ENCODE data around the gene ATAT1. TPM values are rescaled to one million over a fixed set of nuclear protein-coding genes. Genes with fewer than 3 reads are reported as not detected.
"Not testable (repeated sequence)": the region's sequence is repeated elsewhere in the genome, so short reads cannot be mapped to it uniquely, and the experiment has no call there.

ATAT1 gene
- total and polyA plus RNA-seq, 2 of the 4 experiments (the other 2 are of a cell fraction): 5.6 to 15.5 TPM

GRCh38 chr6:30657922-30658321 is 31.2 kb downstream of the ATAT1 start:
- H4K91ac ChIP-seq (ENCODE audit: insufficient read depth, low read depth, low read length); H3K27ac ChIP-seq (ENCODE audit: insufficient read depth, low read length); H3K14ac ChIP-seq (replicated peaks; ENCODE audit: low read depth, low read length); H3K9me3 ChIP-seq (ENCODE audit: control insufficient read depth, insufficient read depth, low read length); H2AFZ ChIP-seq (replicated peaks; ENCODE audit: low read length, poor library complexity); in situ Hi-C loops (cut with MboI; ENCODE audit: low sequenced_read_pairs); H2BK5ac ChIP-seq (ENCODE audit: low read depth, low read length, poor library complexity, severe bottlenecking); H2AK9ac ChIP-seq (replicated peaks; ENCODE audit: low read depth, low read length, poor library complexity); H4K20me1 ChIP-seq (ENCODE audit: insufficient read depth, low read length); H3K4me2 ChIP-seq (ENCODE audit: low read depth, low read length); H2BK20ac ChIP-seq (ENCODE audit: low read depth, low read length); intact Hi-C loops (cut with micrococcal nuclease); H3K27me3 ChIP-seq (ENCODE audit: control insufficient read depth, insufficient read depth, low read length); H3K4me1 ChIP-seq (ENCODE audit: control insufficient read depth, insufficient read depth, low read length); CTCF ChIA-PET; H2BK15ac ChIP-seq (ENCODE audit: low read depth, low read length); H4K5ac ChIP-seq (ENCODE audit: low read depth, low read length); POLR2A ChIA-PET (ENCODE audit: unreplicated experiment); dilution Hi-C loops (cut with HindIII; ENCODE audit: low sequenced_read_pairs, unreplicated experiment); H3K56ac ChIP-seq (ENCODE audit: extremely low read depth, insufficient read depth, low read length); H3K23ac ChIP-seq (ENCODE audit: low read depth, low read length); H2AK5ac ChIP-seq (ENCODE audit: low read depth, low read length); H4K8ac ChIP-seq (ENCODE audit: low read depth in 2 of 2, low read length in 2 of 2); H3K18ac ChIP-seq (ENCODE audit: low read depth, low read length); H3K4me3 ChIP-seq (ENCODE audit: insufficient read depth, low read depth, low read length); H3K4ac ChIP-seq (ENCODE audit: low read depth, low read length); DNase-seq; H3K79me1 ChIP-seq (ENCODE audit: low read depth in 1 of 2, low read length in 2 of 2); H2BK120ac ChIP-seq (ENCODE audit: low read depth, low read length); H3K9ac ChIP-seq (ENCODE audit: low read depth, low read length); ATAC-seq (ENCODE audit: low read depth); BruUV-seq (replicated peaks); H3K9me1 ChIP-seq (ENCODE audit: insufficient read depth, low read length): not testable (repeated sequence)
- peaks cover 77% of the 10 kb centered on the region for H3K36me3 ChIP-seq (ENCODE audit: control insufficient read depth, insufficient read depth, low read length)
- no CpG with 5 or more reads among the region's 5 CpGs for WGBS, 2 experiments (ENCODE audit: extremely low coverage in 2 of 2, insufficient read length in 1 of 2)
